ENCODE data around the gene TUBB.

DNA sequence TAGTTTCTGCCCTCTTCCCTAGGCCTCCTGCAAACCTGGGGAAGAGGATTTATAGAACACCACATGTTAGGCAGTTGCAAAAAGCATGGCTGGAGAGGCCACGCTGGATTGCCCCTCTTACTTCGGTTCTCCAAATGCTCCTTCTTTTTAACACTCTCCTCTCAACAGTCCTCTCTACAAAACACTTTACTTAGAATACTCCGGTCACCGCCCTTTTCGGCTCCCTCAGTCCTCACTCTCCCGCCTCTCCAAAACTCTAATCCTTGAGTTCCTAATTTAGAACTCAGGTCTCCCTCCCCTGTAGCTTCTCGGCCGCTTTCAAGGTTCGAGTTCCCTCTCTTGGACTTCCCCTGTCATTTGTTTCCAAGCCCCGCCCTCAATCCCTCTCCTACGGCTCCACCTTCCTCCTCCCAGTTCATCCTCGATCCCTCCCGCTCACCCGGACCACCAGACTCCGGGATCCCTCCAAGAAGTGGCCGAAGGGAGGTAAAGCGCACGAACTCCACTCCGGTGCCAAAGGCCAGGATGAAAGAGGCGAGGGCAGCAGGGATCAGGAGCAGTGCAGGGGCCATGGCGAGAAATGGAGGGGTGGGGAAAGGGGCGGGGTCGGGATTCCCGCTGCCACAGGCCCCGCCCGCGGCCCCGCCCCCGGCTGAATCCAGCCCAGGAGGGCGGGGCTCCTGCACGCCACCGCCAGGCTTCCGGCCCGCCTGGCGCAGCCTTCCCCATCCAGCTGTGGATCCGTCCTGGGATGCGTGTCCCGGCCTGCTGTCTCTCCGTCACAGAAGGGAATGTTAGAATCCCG lies 29.5 kb upstream of the TUBB start, which contains the start of gene NRM:
- TF ChIP-seq POLR2A (IDR thresholded peaks at IDR 0.05; ENCODE audit: borderline replicate concordance, extremely low read depth, insufficient read depth, insufficient read length) = peak; percentile 57
- no peak for TF ChIP-seq REST (IDR thresholded peaks at IDR 0.05; ENCODE audit: low read depth)
- TF ChIP-seq, protein P1, sequence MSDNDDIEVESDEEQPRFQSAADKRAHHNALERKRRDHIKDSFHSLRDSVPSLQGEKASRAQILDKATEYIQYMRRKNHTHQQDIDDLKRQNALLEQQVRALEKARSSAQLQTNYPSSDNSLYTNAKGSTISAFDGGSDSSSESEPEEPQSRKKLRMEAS (IDR thresholded peaks at IDR 0.05) = no peak

Data from HCT116 (cell line).